PC-3 (cell line): ENCODE data around the gene NUAK2.

ENCODE experiments used
- CTCF ChIP-seq: fragments of 300-600 bp; sonication (generic); conservative IDR thresholded peaks from 2 replicates; pipeline ENCODE4 v1.5.1; 2017; ENCODE audit warnings: antibody characterized with exemption, low read depth, mild to moderate bottlenecking, low read length
- EZH2 ChIP-seq: fragments of 300-600 bp; sonication (generic); IDR thresholded peaks from one replicate; pipeline ENCODE4 v1.6.1; 2017; ENCODE audit warnings: antibody characterized with exemption, mild to moderate bottlenecking, low read length; ENCODE audit not compliant: unreplicated experiment
- EZH2phosphoT487 ChIP-seq: fragments of 300-600 bp; sonication (generic); IDR thresholded peaks from 2 replicates; pipeline ENCODE4 v1.6.1; 2018; ENCODE audit warnings: mild to moderate bottlenecking, antibody characterized with exemption, low read length, borderline replicate concordance

- no peak for TF ChIP-seq CTCF
- no peak for TF ChIP-seq EZH2
- TF ChIP-seq EZH2phosphoT487, result no peak
Observed at GRCh38 chr1:205313563-205314308, 7.8 kb downstream of the NUAK2 start.
